Activated naive CD4-positive, alpha-beta T cell treated with anti-CD3 and anti-CD28 coated beads, Interleukin-2, amount 50 U/mL, for 24 hours (primary cell): ENCODE measurements around the gene TAS2R13.

ENCODE experiments used
- H3K27ac Mint-ChIP-seq: one replicate; pipeline ENCODE4 v1.8.0; 2021; ENCODE audit warnings: mild to moderate bottlenecking, mixed read lengths
- H3K27me3 Mint-ChIP-seq: one replicate; pipeline ENCODE4 v1.8.0; 2021; ENCODE audit warnings: mixed read lengths
- H3K36me3 Mint-ChIP-seq: one replicate; pipeline ENCODE4 v1.8.0; 2021; ENCODE audit warnings: mixed read lengths
- H3K4me1 Mint-ChIP-seq: one replicate; pipeline ENCODE4 v1.8.0; 2021; ENCODE audit warnings: mixed read lengths
- H3K4me3 Mint-ChIP-seq: one replicate; pipeline ENCODE4 v1.8.0; 2021; ENCODE audit warnings: mild to moderate bottlenecking, mixed read lengths
- H3K9me3 Mint-ChIP-seq: one replicate; pipeline ENCODE4 v1.8.0; 2021; ENCODE audit warnings: mixed read lengths

The TAS2R13 gene

DNA sequence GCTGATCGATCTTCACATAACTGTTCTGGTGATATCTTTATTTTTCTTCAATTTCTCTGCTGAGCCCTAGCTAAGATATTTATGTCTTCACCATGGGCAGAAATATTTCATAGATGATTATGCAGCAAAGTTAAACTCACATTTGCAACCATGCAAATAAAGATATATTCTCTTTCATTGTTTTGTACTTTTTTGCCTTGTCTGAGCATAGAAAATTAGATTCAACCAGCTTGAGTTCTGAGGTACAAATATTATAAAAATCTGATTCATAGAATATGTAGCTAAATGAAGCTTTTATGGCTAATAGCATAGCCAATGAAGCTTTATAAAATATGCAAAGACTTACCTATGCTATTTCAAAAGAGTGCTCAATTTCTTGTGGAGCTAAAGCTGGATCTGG is at the start of gene TAS2R13:
TAS2R13 (minus strand) TSS at position 101 of the 400 bp plus-strand sequence. CDS start 264 bp downstream, outside the sequence.
- H3K4me1 Mint-ChIP-seq, result no peaks in the 10 kb centered on the region
- no peaks in the 10 kb centered on the region for H3K27me3 Mint-ChIP-seq
- no peak within 1 kb of the TSS for H3K27ac Mint-ChIP-seq
- no peak within 1 kb of the TSS for H3K4me3 Mint-ChIP-seq
- H3K36me3 Mint-ChIP-seq, result peaks cover 37% of the 10 kb centered on the region
- peaks cover 11% of the 10 kb centered on the region for H3K9me3 Mint-ChIP-seq

- Mint-ChIP-seq H3K36me3 (peaks cover 47% of the 10 kb centered on the region), H3K9me3 (peaks cover 12% of the 10 kb centered on the region), H3K27me3 (no peaks in the 10 kb centered on the region), H3K4me3 (no peak overlapping the region), H3K4me1 (peaks cover 50% of the 10 kb centered on the region), H3K27ac (no peak overlapping the region)
Observed at GRCh38 chr12:10957741-10958140, 48.4 kb upstream of the TAS2R13 start.

DNA sequence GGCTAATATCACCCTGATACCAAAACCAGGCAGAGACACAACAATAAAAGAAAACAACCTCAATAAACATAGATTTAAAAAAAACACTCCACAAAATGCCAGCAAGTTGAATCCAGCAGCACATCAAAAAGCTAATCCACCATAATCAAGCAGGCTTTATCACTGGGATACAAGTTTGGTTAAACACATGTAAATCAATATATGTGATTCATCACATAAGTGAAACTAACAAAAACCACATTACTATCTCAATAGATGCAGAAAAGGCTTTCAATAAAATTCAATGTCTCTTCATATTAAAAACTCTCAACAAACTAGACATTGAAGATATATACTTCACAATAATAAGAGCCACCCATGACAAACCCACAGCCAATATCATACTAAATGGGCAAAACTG is 46.7 kb upstream of the TAS2R13 start:
- Mint-ChIP-seq H3K4me1 (peaks cover 37% of the 10 kb centered on the region), H3K36me3 (peaks cover 45% of the 10 kb centered on the region), H3K27ac (no peak overlapping the region), H3K9me3 (peaks cover 14% of the 10 kb centered on the region), H3K27me3 (no peaks in the 10 kb centered on the region), H3K4me3 (no peak overlapping the region)

DNA sequence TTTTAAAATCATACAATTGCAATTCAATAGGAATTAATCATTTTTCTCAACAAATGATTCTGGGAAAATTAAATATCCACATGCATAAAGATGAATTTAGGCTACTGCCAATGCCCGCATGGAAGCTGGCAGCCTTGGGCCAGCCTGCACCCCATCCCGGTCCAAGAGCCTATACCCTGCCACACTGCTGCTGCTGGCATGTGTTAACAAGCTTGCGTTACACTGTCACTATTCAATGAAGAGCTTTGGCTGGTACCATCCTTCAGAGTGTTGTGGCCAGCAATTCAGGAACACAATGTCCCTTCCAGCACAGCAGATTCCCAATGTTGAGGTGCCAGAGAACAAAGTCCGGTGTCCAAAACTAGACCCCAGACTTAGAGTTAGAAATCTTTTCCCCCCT is 43.3 kb upstream of the TAS2R13 start:
- H3K27ac Mint-ChIP-seq, result no peak overlapping the region
- H3K4me3 Mint-ChIP-seq, result no peak overlapping the region
- H3K9me3 Mint-ChIP-seq, result peaks cover 18% of the 10 kb centered on the region
- no peaks in the 10 kb centered on the region for H3K27me3 Mint-ChIP-seq
- peaks cover 46% of the 10 kb centered on the region for H3K36me3 Mint-ChIP-seq
- H3K4me1 Mint-ChIP-seq, result peaks cover 22% of the 10 kb centered on the region

GRCh38 chr12:10943167-10943566 is 33.8 kb upstream of the TAS2R13 start:
- Mint-ChIP-seq H3K27ac (no peak overlapping the region), H3K27me3 (no peaks in the 10 kb centered on the region), H3K9me3 (peaks cover 6% of the 10 kb centered on the region), H3K36me3 (peaks cover 14% of the 10 kb centered on the region), H3K4me1 (peaks cover 6% of the 10 kb centered on the region), H3K4me3 (no peak overlapping the region)

GRCh38 chr12:10941916-10942607 is 32.7 kb upstream of the TAS2R13 start:
- Mint-ChIP-seq H3K9me3 (peaks cover 6% of the 10 kb centered on the region), H3K27me3 (no peaks in the 10 kb centered on the region), H3K36me3 (peaks cover 14% of the 10 kb centered on the region), H3K4me3 (no peak overlapping the region), H3K27ac (no peak overlapping the region), H3K4me1 (peaks cover 6% of the 10 kb centered on the region)

DNA sequence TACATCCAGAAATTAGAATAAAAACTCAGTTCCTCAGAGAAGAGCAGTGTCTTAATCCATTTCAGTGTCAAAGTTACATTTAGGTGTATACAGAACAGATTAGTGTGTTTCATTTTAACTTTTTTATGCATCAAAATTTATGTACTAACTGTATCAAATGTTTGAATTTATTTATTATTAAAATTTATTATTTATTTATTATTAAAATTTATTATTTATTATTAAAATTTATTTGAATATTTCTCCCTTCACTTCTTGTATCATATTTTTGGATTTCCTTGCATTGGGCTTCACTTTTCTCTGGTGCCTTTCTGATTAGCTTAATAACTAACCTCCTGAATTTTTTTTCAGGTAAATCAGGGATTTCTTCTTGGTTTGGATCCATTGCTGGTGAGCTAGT is 32.0 kb upstream of the TAS2R13 start:
- H3K9me3 Mint-ChIP-seq, result peaks cover 6% of the 10 kb centered on the region
- no peak overlapping the region for H3K4me3 Mint-ChIP-seq
- H3K27me3 Mint-ChIP-seq, result no peaks in the 10 kb centered on the region
- peaks cover 6% of the 10 kb centered on the region for H3K4me1 Mint-ChIP-seq
- H3K36me3 Mint-ChIP-seq, result peaks cover 10% of the 10 kb centered on the region
- H3K27ac Mint-ChIP-seq, result no peak overlapping the region

DNA sequence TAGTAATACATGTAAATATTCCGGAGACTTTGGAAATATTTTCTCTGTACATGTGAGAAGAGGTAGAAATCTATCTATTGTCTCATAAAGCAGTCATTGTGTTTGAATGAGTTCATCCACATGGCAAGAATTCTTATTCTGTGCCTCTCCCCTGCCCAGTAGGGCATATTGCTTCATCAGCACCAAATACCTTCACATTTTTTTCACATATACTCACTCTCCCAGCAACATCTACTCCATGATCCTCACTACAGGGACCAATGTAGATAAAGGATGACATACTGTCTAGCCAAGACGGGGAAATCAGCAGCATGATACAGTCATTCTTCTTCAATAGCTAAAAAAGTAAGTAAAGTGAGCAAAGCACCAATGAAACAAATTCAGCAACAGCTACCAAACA is 31.0 kb upstream of the TAS2R13 start:
- H3K36me3 Mint-ChIP-seq, result peaks cover 10% of the 10 kb centered on the region

GRCh38 chr12:10939163-10939562 is 29.8 kb upstream of the TAS2R13 start, which contains the start of gene TAS2R14:
TSS of gene TAS2R14 (minus strand) at chr12:10939263. CDS start at chr12:10939207, 56 bp downstream.
- peaks cover 6% of the 10 kb centered on the region for H3K9me3 Mint-ChIP-seq
- no peak within 1 kb of the TSS for H3K4me3 Mint-ChIP-seq
- peaks cover 7% of the 10 kb centered on the region for H3K36me3 Mint-ChIP-seq
- H3K27ac Mint-ChIP-seq, result no peak within 1 kb of the TSS
- H3K27me3 Mint-ChIP-seq, result no peaks in the 10 kb centered on the region
- H3K4me1 Mint-ChIP-seq, result peaks cover 6% of the 10 kb centered on the region

More for the DNA sequence above, 31.0 kb upstream of the TAS2R13 start:
- Mint-ChIP-seq H3K4me1 (peaks cover 6% of the 10 kb centered on the region), H3K9me3 (peaks cover 6% of the 10 kb centered on the region), H3K4me3 (no peak overlapping the region), H3K27me3 (no peaks in the 10 kb centered on the region), H3K27ac (no peak overlapping the region)

- Mint-ChIP-seq H3K4me3 (no peak overlapping the region), H3K36me3 (peaks cover 3% of the 10 kb centered on the region), H3K27ac (no peak overlapping the region), H3K9me3 (no peaks in the 10 kb centered on the region), H3K27me3 (no peaks in the 10 kb centered on the region), H3K4me1 (no peaks in the 10 kb centered on the region)
Observed at GRCh38 chr12:10936506-10936905, 27.1 kb upstream of the TAS2R13 start.

- peaks cover 7% of the 10 kb centered on the region for H3K9me3 Mint-ChIP-seq
- H3K36me3 Mint-ChIP-seq, result peaks cover 11% of the 10 kb centered on the region
- no peak within 1 kb of the TSS for H3K27ac Mint-ChIP-seq
- H3K27me3 Mint-ChIP-seq, result no peaks in the 10 kb centered on the region
- no peak within 1 kb of the TSS for H3K4me3 Mint-ChIP-seq
- H3K4me1 Mint-ChIP-seq, result no peaks in the 10 kb centered on the region
Observed at GRCh38 chr12:10928746-10929286, 19.5 kb upstream of the TAS2R13 start, which contains the start of gene PRH2. TSS of gene PRH2 (plus strand) at chr12:10929236. CDS start at chr12:10929274, 38 bp downstream.

DNA sequence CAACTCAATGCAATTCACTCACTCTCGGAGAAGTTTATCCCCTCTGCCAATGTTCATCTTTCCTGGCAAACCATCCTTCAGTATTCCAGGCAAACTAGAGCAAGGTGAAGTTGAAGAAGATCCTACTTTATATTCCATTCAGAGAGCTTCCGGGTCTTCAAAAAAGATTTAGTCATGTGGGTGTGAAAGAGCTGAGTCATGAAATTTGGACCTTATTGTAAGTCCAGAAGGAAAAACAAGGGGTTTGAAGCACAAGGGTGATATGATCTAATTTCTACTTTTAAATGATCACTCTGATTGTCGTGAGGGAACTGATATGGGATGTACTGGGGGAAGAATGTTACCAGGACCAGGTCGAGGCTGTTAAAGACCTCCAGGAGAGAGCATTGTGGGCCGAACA is 16.9 kb upstream of the TAS2R13 start:
- H3K27ac Mint-ChIP-seq, result no peak overlapping the region
- peaks cover 7% of the 10 kb centered on the region for H3K9me3 Mint-ChIP-seq
- no peak overlapping the region for H3K4me3 Mint-ChIP-seq
- H3K27me3 Mint-ChIP-seq, result no peaks in the 10 kb centered on the region
- peaks cover 11% of the 10 kb centered on the region for H3K36me3 Mint-ChIP-seq
- H3K4me1 Mint-ChIP-seq, result no peaks in the 10 kb centered on the region

GRCh38 chr12:10919809-10920208 is 10.4 kb upstream of the TAS2R13 start:
- H3K4me3 Mint-ChIP-seq, result no peak overlapping the region
- H3K27me3 Mint-ChIP-seq, result no peaks in the 10 kb centered on the region
- no peaks in the 10 kb centered on the region for H3K4me1 Mint-ChIP-seq
- H3K9me3 Mint-ChIP-seq, result peaks cover 4% of the 10 kb centered on the region
- peaks cover 9% of the 10 kb centered on the region for H3K36me3 Mint-ChIP-seq
- H3K27ac Mint-ChIP-seq, result no peak overlapping the region

DNA sequence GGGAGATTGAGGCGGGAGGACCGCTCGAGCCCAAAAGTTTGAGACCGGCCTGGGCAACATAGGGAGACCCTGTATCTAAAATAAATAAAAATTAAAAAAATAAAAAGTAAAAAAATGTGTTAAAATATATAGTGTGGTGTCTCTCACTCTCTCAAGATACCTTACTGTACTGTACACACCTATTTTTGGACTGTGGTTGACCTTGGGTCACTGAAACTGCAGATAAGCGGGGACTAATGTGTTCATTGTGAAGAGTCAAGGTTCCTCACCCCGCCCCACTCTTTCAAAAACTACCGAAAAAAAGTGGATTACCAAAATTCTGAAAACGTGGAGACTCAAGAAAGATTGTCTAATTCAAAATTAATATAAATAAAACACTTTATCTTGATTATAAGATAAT is 1.0 kb upstream of the TAS2R13 start:
- no peak overlapping the region for H3K4me3 Mint-ChIP-seq
- no peaks in the 10 kb centered on the region for H3K4me1 Mint-ChIP-seq
- no peak overlapping the region for H3K27ac Mint-ChIP-seq
- H3K27me3 Mint-ChIP-seq, result no peaks in the 10 kb centered on the region
- H3K36me3 Mint-ChIP-seq, result peaks cover 33% of the 10 kb centered on the region
- H3K9me3 Mint-ChIP-seq, result peaks cover 5% of the 10 kb centered on the region

DNA sequence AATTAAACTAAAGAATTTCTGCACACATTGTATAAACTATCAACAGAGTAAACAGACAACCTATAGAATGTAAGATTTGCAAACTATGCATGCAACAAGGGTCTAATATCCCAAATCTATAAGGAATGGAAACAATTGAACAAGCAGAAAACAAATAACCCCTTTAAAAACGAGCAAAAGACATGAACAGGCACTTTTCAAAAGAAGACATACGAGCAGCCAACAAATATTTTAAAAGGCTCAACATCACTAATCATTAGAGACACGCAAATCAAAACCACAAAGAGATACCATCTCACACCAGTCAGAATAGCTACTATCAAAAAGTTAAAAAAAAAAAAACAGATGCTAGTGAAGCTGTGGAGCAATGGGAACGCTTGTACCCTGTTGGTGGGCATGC is 4.7 kb downstream of the TAS2R13 start:
- H3K27ac Mint-ChIP-seq, result no peak overlapping the region
- H3K36me3 Mint-ChIP-seq, result peaks cover 49% of the 10 kb centered on the region
- H3K4me1 Mint-ChIP-seq, result no peaks in the 10 kb centered on the region
- peaks cover 26% of the 10 kb centered on the region for H3K9me3 Mint-ChIP-seq
- no peaks in the 10 kb centered on the region for H3K27me3 Mint-ChIP-seq
- no peak overlapping the region for H3K4me3 Mint-ChIP-seq

DNA sequence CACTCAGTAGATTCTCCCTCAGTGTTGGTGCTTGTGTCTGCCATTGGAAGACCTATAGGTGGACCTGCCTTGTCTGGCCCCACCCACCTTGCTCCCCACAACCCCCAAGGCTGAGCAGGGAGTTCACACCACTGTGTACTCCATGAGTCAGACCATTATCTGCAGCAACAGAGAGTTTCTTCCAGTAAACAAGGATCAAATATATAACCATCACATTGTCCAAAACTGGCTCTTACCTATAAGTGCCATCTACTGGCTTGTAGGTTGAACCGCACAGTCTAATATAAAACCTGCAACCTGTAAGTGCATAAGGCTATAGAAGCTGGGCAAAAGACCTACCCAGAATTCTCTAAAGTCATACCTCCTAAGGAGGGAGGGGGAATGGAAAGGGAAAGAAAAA is 7.9 kb downstream of the TAS2R13 start:
- H3K9me3 Mint-ChIP-seq, result peaks cover 29% of the 10 kb centered on the region
- no peaks in the 10 kb centered on the region for H3K27me3 Mint-ChIP-seq
- no peak overlapping the region for H3K4me3 Mint-ChIP-seq
- no peaks in the 10 kb centered on the region for H3K4me1 Mint-ChIP-seq
- H3K27ac Mint-ChIP-seq, result no peak overlapping the region
- H3K36me3 Mint-ChIP-seq, result peaks cover 38% of the 10 kb centered on the region
